ENCODE results near the gene AATF.
"Not testable (repeated sequence)": the region's sequence is repeated elsewhere in the genome, so short reads cannot be mapped to it uniquely, and the experiment has no call there.

AATF gene

GRCh38 chr17:37064206-37064605 lies 115.5 kb downstream of the AATF start:
- no peak for TF ChIP-seq CTCF (conservative IDR thresholded peaks at IDR 0.05)
- no peak overlapping the region for H3K27ac ChIP-seq

DNA sequence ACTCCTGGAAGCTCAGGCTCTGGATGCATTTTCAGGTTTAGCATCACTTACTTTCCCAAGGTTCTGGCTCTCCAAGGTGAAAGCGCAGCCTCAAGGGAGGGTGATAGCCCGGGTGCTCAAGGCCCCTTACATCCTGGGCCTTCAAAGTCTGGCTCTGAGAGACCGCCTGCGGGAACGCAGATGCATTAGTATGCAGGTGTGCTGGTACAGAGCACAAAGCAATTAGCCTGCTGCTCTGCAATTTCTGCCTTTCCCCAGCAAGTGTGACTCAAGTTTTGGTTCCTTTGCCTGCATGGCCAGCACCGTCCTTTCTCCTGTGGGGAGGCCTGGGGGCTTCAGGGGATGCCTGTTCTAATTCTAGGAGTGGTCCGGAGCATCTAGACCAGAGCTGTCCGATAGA lies 116.2 kb downstream of the AATF start:
- TF ChIP-seq CTCF (conservative IDR thresholded peaks at IDR 0.05), result no peak
- H3K27ac ChIP-seq, result no peak overlapping the region

DNA sequence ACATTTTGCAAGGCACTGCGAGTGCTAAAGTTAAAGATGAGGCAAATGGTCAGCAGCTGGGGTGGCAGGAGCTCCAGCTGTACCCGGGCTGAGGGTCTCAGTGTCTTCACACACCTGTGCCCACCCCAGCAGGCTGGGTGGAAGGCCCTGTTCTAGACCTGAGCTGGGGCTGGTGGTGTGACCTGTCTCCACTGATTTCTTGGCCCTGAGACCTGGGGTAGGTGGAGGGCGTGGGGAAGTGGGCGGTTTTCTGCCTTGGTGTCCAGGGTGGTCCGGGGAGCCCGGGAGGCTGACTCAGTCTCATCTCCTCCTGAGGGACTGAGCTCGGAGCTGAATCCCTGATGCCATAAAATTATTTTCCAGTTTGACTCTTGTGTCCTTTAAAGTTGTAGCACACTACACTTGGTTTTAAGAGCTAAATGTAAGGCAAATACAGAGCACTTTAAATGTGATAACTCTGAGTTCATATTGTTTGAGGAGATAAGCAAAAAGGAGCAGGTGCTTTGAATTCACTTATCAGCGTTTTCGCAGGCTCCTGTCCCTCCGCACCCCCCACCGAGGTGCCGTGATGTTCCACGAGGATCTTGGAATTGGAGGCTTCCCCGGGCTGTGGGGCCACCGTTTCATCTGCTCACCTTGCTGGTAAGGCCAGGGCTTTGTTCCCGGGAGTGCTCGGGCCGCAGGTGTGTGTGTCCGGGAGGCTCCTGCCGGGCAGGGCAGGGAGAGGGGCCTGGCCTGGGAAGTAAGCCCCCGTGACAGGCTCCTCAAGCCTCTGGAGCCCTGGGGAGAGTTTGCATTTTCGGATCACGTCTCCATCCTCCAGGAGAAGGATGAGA lies 117.0 kb downstream of the AATF start:
- H3K27ac ChIP-seq, result no peak overlapping the region
- TF ChIP-seq CTCF (conservative IDR thresholded peaks at IDR 0.05), result no peak

DNA sequence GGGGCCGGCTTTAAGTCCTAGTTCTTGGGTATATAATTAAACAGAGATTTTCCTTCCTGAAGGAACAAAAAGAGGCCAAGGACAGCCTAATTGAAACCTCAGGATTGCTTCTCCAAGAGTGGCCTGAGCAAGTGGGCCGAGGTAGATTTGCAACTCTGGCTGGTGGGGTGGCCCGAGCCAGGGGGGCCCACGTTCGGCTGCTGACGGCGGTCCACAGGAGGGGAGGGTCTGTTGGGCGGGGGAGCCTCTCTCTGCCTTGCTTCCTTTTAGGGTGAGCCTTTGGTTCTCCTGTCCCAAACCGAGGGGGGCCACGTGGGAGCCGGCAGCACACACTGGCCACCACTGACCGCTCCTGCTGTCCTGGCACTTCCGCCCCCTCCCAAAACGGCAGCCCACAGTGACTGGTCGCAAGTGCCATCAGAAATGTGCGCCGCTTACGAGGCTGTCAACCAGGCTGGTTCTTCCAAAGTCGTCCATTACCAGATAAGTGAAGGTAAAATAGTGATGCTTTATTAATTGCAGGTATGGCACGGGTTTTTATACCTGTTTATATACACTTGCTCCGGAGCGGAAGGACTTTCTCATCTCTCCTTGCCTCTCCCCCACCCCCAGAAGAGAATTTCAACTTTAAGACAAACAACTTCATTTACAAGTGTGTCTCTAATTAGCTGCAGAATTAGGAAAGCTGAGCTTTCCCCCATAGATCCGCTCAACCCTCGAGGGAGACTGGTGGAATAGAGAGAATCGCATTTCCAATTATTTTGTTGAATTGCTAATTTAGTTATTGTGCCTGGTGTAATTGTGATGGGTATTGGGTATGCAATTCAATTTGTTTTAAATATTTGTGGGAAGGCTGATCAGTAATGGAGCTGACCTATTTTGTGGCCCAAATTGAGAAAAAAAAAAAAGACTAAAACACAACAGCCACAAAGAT lies 117.8 kb downstream of the AATF start:
- no peak for TF ChIP-seq CTCF (conservative IDR thresholded peaks at IDR 0.05)
- H3K27ac ChIP-seq, result no peak overlapping the region

GRCh38 chr17:37067555-37068111 lies 118.9 kb downstream of the AATF start:
- TF ChIP-seq CTCF (conservative IDR thresholded peaks at IDR 0.05), result no peak
- H3K27ac ChIP-seq, result no peak overlapping the region

GRCh38 chr17:37068266-37068665 lies 119.5 kb downstream of the AATF start:
- TF ChIP-seq CTCF (conservative IDR thresholded peaks at IDR 0.05), result no peak
- no peak overlapping the region for H3K27ac ChIP-seq

DNA sequence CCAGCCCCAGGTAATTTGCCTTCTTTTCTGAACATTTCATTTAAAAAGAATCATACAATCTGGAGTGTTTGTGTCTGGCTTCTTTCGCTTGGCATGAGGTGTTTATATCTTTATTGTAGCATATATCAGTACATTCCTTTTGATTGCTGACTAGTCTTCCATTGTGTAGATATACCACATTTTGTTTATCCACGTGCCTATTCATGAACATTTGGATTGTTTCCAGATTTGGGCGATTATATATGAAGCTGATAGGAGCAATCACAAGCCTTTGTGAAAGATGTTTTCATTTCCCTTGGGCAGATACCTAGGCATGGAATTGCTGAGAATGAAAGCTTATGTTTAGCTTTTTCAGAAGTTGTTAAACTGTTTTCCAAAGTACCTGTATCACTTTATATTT lies 120.3 kb downstream of the AATF start:
- no peak overlapping the region for H3K27ac ChIP-seq
- TF ChIP-seq CTCF (conservative IDR thresholded peaks at IDR 0.05), result no peak

- not testable (repeated sequence) for H3K27ac ChIP-seq
Measured at GRCh38 chr17:37073464-37073863, 124.7 kb downstream of the AATF start.
